Smooth muscle cell (in vitro differentiated cells): ENCODE data around the gene PGAP3. TPM values are rescaled to one million over a fixed set of nuclear protein-coding genes. Genes with fewer than 3 reads are reported as not detected.
"Not testable (repeated sequence)": the region's sequence is repeated elsewhere in the genome, so short reads cannot be mapped to it uniquely, and the experiment has no call there.

Experiments
- DNase-seq: peaks from one replicate; lab custom pipeline; 2025; ENCODE audit not compliant: unreplicated experiment; lab: John Stamatoyannopoulos, UW
- H2AFZ ChIP-seq: fragments of 200-600 bp; sonication (generic); 2 replicates; pipeline ENCODE4 v1.6.0; 2016; ENCODE audit warnings: antibody characterized with exemption, low read depth, mild to moderate bottlenecking
- H3F3A ChIP-seq: fragments of 200-600 bp; sonication (generic); 2 replicates; pipeline ENCODE4 v1.6.0; 2017; ENCODE audit warnings: antibody characterized with exemption, low read depth
- H3K27ac ChIP-seq: fragments of 200-600 bp; sonication (generic); 2 replicates; pipeline ENCODE4 v1.5.1; 2016; ENCODE audit warnings: low read depth, mild to moderate bottlenecking
- H3K27me3 ChIP-seq: fragments of 200-600 bp; sonication (generic); 2 replicates; pipeline ENCODE4 v1.6.1; 2016; ENCODE audit warnings: low read depth, mild to moderate bottlenecking
- H3K36me3 ChIP-seq: fragments of 200-600 bp; sonication (generic); 2 replicates; pipeline ENCODE4 v1.5.1; 2016; ENCODE audit warnings: low read depth
- H3K4me1 ChIP-seq: fragments of 200-600 bp; sonication (generic); 2 replicates; pipeline ENCODE4 v1.5.1; 2016; ENCODE audit warnings: low read depth
- H3K4me2 ChIP-seq: fragments of 200-600 bp; sonication (generic); 2 replicates; pipeline ENCODE4 v1.6.0; 2016; ENCODE audit warnings: mild to moderate bottlenecking
- H3K4me3 ChIP-seq: fragments of 200-600 bp; sonication (generic); 2 replicates; pipeline ENCODE4 v1.5.1; 2016; ENCODE audit warnings: mild to moderate bottlenecking
- H3K79me2 ChIP-seq: fragments of 200-600 bp; sonication (generic); 2 replicates; pipeline ENCODE4 v1.6.0; 2016; ENCODE audit warnings: low read depth, mild to moderate bottlenecking
- H3K9ac ChIP-seq: fragments of 200-600 bp; sonication (generic); 2 replicates; pipeline ENCODE4 v1.6.0; 2016; ENCODE audit warnings: low read depth
- H3K9me3 ChIP-seq: fragments of 200-600 bp; sonication (generic); replicated peaks from 2 replicates; pipeline ENCODE4 v1.5.1; 2016; ENCODE audit warnings: low read depth
- H4K20me1 ChIP-seq: fragments of 200-600 bp; sonication (generic); 2 replicates; pipeline ENCODE4 v1.6.0; 2016; ENCODE audit warnings: low read depth
- WGBS: methylation state at CpG from one replicate; pipeline ENCODE4 v1.1.7; 2016; ENCODE audit warnings: low lambda C conversion rate; 5-methylcytosine and 5-hydroxymethylcytosine counted together
- polyA plus RNA-seq: library from polyadenylated mRNA; unstranded; fragments of >200 nt; fragmentation: Nextera tagmentation; extraction: Ambion mirVana; gene quantifications from 2 replicates; pipeline ENCODE4 v1.2.1, GENCODE V29; 2016
- total RNA-seq: library from RNA; depleted of rRNA; stranded (reverse); fragments of >200 nt; gene quantifications from 2 replicates; pipeline ENCODE4 v1.2.3, GENCODE V29; 2014
- TF ChIP-seq, protein P1 (sequence below): fragments of 200-600 bp; sonication (generic); IDR thresholded peaks from 2 replicates; pipeline ENCODE4 v1.5.1; 2017; ENCODE audit warnings: borderline replicate concordance, mild to moderate bottlenecking, antibody characterized with exemption; ENCODE audit not compliant: insufficient read depth, poor library complexity, severe bottlenecking

Gene PGAP3
- total and polyA plus RNA-seq, 2 experiments from 2014 or later = 19.1 to 19.4 TPM

DNA sequence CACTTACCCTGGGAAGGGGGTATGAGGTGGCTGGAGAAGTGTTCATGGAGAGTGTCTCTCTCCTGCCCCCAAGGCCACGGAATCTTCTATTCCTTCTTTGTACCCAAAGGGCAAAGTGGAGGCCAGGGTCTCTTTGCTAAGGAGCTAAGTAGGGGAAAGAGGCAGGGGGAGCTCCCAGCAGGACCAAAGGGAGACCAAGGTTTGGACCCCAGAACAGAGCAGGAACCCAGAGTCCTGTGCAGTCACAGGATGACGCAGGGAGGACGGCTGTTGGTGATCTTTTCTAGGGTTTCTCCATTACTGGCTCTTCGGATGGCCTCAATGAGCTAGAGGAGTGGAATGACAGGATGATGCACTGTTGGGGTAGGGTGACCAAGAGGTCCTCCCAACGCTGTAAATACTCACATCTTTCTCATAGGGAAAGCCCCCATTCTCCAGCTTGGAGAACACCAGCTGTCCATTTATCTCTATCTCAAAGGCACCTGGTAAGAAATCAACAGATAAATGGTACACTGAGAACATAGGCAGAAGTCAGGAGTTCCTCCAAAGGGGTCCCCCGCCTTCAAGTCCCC lies 41.5 kb upstream of the PGAP3 start:
- no peaks in the 10 kb centered on the region for H3K9me3 ChIP-seq
- H3K4me1 ChIP-seq = no peaks in the 10 kb centered on the region
- DNase-seq = no peak
- H3K27ac ChIP-seq = no peak overlapping the region
- H3F3A ChIP-seq = peaks cover 8% of the 10 kb centered on the region
- TF ChIP-seq, protein P1, sequence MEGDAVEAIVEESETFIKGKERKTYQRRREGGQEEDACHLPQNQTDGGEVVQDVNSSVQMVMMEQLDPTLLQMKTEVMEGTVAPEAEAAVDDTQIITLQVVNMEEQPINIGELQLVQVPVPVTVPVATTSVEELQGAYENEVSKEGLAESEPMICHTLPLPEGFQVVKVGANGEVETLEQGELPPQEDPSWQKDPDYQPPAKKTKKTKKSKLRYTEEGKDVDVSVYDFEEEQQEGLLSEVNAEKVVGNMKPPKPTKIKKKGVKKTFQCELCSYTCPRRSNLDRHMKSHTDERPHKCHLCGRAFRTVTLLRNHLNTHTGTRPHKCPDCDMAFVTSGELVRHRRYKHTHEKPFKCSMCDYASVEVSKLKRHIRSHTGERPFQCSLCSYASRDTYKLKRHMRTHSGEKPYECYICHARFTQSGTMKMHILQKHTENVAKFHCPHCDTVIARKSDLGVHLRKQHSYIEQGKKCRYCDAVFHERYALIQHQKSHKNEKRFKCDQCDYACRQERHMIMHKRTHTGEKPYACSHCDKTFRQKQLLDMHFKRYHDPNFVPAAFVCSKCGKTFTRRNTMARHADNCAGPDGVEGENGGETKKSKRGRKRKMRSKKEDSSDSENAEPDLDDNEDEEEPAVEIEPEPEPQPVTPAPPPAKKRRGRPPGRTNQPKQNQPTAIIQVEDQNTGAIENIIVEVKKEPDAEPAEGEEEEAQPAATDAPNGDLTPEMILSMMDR = no peak
- no peaks in the 10 kb centered on the region for H3K27me3 ChIP-seq
- H2AFZ ChIP-seq = no peak overlapping the region
- H3K79me2 ChIP-seq = no peaks in the 10 kb centered on the region
- peak overlapping the region; percentile 92 for H3K4me2 ChIP-seq
- WGBS = 87% methylated on average over 6 of the region's 6 CpGs
- no peak overlapping the region for H3K9ac ChIP-seq
- H3K4me3 ChIP-seq = peak overlapping the region; percentile 68
- no peaks in the 10 kb centered on the region for H3K36me3 ChIP-seq
- H4K20me1 ChIP-seq = no peaks in the 10 kb centered on the region

DNA sequence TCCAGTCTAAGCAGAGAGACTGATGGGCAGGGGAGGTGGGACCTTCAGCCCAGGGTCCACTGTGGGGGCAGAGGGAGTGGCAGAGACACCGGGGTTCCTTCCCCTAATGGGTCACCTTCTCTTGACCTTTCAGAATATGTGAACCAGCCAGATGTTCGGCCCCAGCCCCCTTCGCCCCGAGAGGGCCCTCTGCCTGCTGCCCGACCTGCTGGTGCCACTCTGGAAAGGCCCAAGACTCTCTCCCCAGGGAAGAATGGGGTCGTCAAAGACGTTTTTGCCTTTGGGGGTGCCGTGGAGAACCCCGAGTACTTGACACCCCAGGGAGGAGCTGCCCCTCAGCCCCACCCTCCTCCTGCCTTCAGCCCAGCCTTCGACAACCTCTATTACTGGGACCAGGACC lies 39.7 kb upstream of the PGAP3 start:
- no peaks in the 10 kb centered on the region for H3K36me3 ChIP-seq
- no peaks in the 10 kb centered on the region for H4K20me1 ChIP-seq
- no peaks in the 10 kb centered on the region for H3K9me3 ChIP-seq
- H3K27ac ChIP-seq = no peak overlapping the region
- H3F3A ChIP-seq = peaks cover 8% of the 10 kb centered on the region
- H3K4me2 ChIP-seq = no peak overlapping the region
- WGBS = 94% methylated on average over 10 of the region's 10 CpGs
- H2AFZ ChIP-seq = no peak overlapping the region
- DNase-seq = no peak
- TF ChIP-seq, protein P1 = no peak
- no peaks in the 10 kb centered on the region for H3K4me1 ChIP-seq
- no peaks in the 10 kb centered on the region for H3K79me2 ChIP-seq
- H3K9ac ChIP-seq = no peak overlapping the region
- H3K27me3 ChIP-seq = no peaks in the 10 kb centered on the region
- no peak overlapping the region for H3K4me3 ChIP-seq

DNA sequence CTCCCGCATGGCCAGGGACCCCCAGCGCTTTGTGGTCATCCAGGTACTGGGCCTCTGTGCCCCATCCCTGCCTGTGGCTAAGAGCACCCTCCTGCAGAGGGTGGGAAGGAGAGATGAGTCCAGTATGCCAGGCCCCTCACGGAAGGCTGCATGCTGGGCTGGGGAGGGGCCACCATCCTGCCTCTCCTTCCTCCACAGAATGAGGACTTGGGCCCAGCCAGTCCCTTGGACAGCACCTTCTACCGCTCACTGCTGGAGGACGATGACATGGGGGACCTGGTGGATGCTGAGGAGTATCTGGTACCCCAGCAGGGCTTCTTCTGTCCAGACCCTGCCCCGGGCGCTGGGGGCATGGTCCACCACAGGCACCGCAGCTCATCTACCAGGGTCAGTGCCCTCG lies 38.8 kb upstream of the PGAP3 start:
- no peak overlapping the region for H3K9ac ChIP-seq
- no peak overlapping the region for H3K4me3 ChIP-seq
- no peak overlapping the region for H2AFZ ChIP-seq
- H3K9me3 ChIP-seq = no peaks in the 10 kb centered on the region
- H3K79me2 ChIP-seq = no peaks in the 10 kb centered on the region
- no peaks in the 10 kb centered on the region for H3K27me3 ChIP-seq
- H4K20me1 ChIP-seq = no peaks in the 10 kb centered on the region
- no peak overlapping the region for H3K27ac ChIP-seq
- H3F3A ChIP-seq = peaks cover 8% of the 10 kb centered on the region
- 96% methylated on average over 9 of the region's 9 CpGs for WGBS
- no peaks in the 10 kb centered on the region for H3K36me3 ChIP-seq
- TF ChIP-seq, protein P1 = no peak
- H3K4me1 ChIP-seq = no peaks in the 10 kb centered on the region
- H3K4me2 ChIP-seq = no peak overlapping the region
- no peak for DNase-seq

DNA sequence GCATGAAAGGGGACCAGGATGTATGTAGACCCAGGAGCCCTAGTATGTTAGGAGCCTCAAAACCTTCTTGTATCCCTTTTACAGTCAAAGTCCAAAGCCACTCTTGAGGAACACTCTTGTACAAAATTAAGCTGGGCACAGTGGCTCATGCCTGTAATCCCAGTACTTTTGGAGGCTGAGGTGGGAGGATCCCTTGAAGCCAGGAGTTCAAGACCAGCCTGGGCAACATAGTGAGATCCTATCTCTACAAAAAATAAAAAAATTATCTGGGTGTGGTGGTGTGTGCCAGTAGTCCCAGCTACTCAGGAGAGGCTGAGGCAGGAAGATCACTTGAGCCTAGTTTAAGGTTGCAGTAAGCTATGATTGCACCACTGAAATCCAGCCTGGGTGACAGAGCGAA lies 38.1 kb upstream of the PGAP3 start:
- not testable (repeated sequence) for H3K4me2 ChIP-seq, H3K4me1 ChIP-seq, H3K4me3 ChIP-seq, DNase-seq, H3F3A ChIP-seq, H3K27me3 ChIP-seq, H3K36me3 ChIP-seq, H2AFZ ChIP-seq, H3K9ac ChIP-seq, H4K20me1 ChIP-seq, H3K79me2 ChIP-seq, H3K9me3 ChIP-seq, H3K27ac ChIP-seq
- WGBS = 100% methylated on average over 1 of the region's 1 CpG
